Hepatocyte (in vitro differentiated cells): Measurements from ENCODE around the gene USP48.

Source experiments
- EZH2 ChIP-seq: fragments of 200-600 bp; sonication (generic); IDR thresholded peaks from 2 replicates; pipeline ENCODE4 v1.6.1; 2016; ENCODE audit warnings: antibody characterized with exemption, mild to moderate bottlenecking, borderline replicate concordance
- TF ChIP-seq, protein P1 (sequence below): fragments of 200-600 bp; sonication (generic); IDR thresholded peaks from 2 replicates; pipeline ENCODE4 v1.5.1; 2016; ENCODE audit warnings: antibody characterized with exemption, mild to moderate bottlenecking; ENCODE audit not compliant: poor library complexity

DNA sequence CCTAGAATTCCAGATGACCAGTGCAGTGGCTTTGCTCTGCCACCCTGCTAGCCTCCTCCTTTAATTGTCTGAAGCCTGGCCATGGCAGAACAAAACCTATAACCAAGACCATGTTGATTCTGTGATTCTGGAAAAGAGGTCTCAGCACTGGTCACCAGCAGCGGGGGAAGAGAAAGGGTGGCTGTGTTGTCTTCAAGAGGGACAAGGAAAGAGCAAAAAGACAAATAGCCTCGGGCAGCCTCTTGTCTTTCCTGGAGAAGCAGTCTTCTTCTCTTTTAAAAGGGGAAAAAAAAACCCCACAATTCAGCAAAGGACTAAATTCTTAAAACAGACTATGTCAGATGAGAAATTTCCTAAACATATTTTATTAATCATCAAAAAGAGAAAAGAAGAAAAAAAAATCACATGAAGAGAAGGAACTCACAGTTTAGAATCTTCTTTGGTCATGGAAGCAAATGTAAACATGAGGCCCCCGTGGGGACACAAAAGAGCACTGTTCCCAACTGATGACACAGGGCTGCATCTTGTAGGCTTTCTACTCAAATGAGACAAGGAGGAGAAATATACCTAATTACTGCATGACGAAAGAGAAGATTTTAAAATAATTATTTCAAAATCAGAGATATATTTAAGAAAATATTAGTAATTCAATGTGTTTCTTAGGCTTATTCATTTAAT lies 77.5 kb downstream of the USP48 start:
- TF ChIP-seq, protein P1, sequence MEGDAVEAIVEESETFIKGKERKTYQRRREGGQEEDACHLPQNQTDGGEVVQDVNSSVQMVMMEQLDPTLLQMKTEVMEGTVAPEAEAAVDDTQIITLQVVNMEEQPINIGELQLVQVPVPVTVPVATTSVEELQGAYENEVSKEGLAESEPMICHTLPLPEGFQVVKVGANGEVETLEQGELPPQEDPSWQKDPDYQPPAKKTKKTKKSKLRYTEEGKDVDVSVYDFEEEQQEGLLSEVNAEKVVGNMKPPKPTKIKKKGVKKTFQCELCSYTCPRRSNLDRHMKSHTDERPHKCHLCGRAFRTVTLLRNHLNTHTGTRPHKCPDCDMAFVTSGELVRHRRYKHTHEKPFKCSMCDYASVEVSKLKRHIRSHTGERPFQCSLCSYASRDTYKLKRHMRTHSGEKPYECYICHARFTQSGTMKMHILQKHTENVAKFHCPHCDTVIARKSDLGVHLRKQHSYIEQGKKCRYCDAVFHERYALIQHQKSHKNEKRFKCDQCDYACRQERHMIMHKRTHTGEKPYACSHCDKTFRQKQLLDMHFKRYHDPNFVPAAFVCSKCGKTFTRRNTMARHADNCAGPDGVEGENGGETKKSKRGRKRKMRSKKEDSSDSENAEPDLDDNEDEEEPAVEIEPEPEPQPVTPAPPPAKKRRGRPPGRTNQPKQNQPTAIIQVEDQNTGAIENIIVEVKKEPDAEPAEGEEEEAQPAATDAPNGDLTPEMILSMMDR, result no peak
- TF ChIP-seq EZH2, result no peak
